CD4-positive, alpha-beta T cell treated with Interleukin-17A for 1 hour (primary cell): ENCODE data around the gene CAMTA1.
"Not testable (repeated sequence)": the region's sequence is repeated elsewhere in the genome, so short reads cannot be mapped to it uniquely, and the experiment has no call there.

ENCODE experiments used
- DNase-seq: peaks from one replicate; pipeline ENCODE4 v3.0.0-alpha.2; 2020

Gene CAMTA1

GRCh38 chr1:7403265-7404045, 618.2 kb downstream of the CAMTA1 start:
- no peak for DNase-seq

DNA sequence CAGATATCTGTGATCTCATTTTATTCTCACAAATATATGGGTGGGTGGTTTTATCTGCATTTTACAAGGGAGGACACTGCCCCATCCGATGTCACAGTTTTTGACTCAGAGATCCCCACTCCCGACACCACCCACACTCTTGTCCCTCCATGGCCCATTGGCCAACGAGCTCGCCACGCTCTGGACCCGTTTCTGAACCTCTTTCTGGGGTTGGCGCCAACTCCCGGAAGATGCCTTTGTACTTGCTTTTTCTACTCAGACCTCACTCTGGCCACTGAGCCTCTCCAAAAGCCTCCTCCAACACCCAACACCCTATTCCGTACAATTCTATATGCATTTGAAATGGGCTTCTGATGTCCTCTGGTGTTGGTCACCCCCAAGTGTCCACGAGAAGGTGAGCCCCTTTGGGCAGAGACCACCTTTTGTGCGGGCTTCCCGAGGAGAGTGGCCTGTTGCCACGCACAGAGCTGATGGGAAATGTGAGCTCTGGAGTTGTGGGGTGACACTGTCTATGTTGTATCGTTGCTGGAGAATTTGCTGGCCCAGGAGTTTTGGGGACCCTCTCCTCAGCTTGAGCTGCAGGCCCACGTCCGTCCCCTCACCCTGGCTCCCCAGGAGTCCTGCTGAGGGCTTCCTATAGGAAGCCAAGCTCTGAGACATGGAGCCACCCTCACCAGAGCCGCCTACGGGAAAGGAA, 618.9 kb downstream of the CAMTA1 start:
- no peak for DNase-seq

GRCh38 chr1:7405844-7406500, 620.7 kb downstream of the CAMTA1 start:
- DNase-seq: no peak

DNA sequence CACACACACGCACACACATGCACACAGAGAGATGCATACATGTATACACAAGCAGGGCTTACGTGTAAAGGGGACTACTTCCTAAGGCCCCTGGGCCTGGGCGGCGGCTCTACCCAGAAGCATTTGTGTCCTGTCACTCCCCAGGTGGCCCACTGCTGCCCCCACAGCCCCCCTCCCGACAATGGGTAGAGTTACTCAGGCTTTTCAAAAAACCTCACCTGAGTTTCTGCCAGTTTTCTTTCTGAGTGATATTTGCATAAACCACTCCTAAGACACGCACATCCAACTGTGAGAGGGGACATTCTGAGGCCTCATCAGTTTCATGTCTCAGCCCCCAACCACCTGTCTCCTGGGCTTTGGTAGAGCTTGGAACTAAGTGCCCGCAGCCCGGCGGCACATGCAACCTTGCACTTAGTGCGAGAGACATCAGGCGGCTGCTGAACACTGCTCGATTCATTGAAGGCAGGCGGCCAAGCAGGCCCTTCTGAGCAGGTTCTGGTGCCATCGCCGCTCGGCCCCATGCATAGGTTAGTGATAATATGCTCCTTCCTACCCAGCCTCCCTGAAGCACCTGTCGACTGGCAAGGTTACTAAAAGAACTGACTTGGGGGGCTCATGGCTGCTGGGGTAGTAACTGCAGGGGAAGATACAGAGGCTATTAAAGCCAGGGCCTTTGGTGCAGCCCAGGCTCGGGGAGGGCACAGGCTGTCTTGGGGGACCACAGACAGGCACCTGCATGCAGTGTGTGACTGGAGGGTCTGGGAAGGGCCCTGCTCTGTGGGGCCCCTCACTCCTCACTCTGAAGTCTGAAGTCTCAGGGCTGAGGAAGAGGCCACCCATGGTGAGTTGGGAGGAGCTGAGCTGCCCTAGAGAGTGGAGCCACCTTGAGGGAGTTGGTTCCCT, 621.6 kb downstream of the CAMTA1 start:
- no peak for DNase-seq

DNA sequence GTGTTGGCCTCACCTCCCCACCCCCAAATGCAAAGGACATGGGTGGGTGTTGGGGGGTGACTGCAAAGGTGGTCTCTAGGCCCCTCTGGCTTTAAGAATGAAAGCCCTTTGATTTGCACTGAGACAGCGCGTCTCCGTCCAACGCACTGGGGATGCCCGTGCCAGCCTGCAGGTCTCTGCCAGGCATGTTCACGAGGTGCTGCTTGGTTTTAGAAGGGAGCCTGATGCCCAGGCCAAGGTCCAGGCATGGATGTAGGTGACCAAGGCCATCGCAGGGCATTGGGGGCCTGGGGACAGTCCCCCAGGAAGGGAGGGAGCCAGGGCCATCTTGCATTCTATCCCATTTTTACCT, 622.3 kb downstream of the CAMTA1 start:
- DNase-seq: no peak

- no peak for DNase-seq
Measured at GRCh38 chr1:7407980-7408770, 622.9 kb downstream of the CAMTA1 start.

DNA sequence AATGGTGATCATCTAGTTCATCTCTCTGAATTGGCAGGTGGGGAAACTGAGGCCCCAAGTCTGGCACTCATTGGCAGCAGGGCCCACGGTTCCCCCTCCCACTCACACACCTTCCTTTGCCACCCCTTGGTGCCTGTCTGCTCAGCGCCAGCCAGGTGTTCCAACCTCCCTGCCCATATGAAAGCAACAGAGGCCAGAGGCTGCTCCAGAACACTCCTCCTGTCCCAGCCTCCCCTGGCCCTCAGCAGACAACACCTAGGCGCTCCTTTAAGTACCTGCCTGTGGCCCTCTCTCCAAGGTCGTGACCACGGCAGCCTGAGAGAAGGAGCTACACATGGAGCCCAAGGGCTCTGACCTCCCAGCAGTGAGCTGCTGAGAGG, 623.5 kb downstream of the CAMTA1 start:
- DNase-seq: no peak

DNA sequence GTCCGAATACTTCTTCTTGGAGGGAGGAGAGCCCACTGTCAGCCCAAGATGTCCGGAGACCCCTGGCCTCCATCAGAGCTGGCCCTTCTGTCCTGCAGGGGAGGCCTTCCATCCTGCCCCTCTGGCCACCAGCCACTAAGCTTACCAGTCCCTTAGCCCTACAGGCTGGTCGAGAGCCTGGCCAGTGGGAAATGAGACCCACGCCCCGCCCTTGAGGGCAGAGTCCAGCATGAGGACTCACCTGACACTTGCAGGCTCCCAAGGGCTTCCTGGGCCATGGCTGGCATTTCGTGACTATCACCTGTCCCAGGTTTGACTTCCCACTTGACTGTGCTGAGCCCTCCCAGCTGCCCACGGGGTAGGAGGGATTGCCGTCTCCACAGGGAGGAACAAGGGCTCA, 624.0 kb downstream of the CAMTA1 start:
- DNase-seq: no peak

DNA sequence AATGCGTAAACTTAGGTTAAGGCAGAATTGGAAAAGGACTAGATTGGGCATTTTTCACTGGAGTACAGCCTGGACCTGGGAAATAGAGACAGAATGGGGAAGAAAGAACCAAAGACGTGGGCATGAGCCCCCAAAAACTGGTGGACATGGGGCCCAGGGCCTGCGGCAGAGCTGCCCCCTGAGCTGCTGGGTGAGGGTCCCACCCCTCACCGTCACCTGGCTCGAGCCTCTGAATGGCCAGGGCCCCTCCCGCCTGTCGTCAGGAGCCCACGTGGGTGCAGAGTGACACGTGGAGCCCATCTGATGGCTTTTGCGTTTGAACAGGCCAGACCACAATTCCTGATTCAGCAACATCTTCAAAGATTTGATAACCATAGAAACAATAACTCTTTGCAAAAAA, 624.9 kb downstream of the CAMTA1 start:
- DNase-seq: no peak

GRCh38 chr1:7417618-7418017, 632.4 kb downstream of the CAMTA1 start:
- DNase-seq: not testable (repeated sequence)

- no peak for DNase-seq
Measured at GRCh38 chr1:7418442-7419080, 633.3 kb downstream of the CAMTA1 start.

DNA sequence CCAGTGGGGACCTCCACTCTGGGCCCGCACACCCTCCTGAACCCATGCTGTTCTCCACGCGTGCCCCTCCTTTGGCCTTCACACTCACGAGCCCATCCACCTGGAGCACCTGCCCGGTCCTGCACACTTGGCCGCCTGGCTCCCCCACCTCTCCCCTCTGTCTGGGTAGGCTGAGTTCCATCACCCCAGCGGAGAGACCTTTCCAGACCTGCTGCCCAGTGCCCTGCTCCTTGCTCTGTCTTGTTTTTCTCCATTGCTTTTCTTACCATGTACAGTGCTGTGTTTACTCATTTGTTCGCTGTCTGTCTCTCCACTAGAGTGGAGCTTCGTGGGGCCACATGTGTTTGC, 634.8 kb downstream of the CAMTA1 start:
- no peak for DNase-seq

- DNase-seq: no peak
Measured at GRCh38 chr1:7420470-7421100, 635.3 kb downstream of the CAMTA1 start.

DNA sequence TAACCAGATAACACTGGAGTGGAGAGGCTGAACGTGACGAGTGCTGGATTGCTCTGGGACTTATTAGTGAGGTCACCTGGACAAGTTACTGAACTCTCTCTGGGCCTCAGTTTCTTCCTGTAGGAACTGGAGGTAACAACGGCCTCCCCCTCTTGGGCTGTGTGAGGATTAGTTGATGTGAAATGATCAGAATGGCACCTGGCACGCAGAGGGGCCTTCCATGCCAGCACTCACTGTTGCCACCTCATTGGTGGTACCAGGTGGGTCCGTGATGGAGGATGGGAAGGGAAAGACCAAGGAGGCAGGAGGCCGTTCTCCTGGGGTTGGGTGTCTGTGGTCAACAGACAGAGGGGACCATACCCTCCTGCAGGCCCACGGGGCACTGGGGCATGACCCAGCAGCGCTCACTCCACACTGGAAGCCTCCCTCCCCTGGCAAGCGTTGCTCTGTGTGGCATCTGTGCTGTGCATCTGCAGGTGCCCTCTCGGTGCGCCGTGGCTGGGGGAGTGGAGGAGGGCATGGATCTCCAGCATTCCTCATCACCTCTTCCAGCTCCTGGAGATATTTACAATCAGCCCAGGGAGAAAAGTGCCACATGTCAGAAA, 636.3 kb downstream of the CAMTA1 start:
- DNase-seq: no peak

- DNase-seq: no peak
Measured at GRCh38 chr1:7422081-7422480, 636.8 kb downstream of the CAMTA1 start.

GRCh38 chr1:7422561-7422960, 637.3 kb downstream of the CAMTA1 start:
- DNase-seq: no peak

- DNase-seq: no peak
Measured at GRCh38 chr1:7422966-7423365, 637.7 kb downstream of the CAMTA1 start.

DNA sequence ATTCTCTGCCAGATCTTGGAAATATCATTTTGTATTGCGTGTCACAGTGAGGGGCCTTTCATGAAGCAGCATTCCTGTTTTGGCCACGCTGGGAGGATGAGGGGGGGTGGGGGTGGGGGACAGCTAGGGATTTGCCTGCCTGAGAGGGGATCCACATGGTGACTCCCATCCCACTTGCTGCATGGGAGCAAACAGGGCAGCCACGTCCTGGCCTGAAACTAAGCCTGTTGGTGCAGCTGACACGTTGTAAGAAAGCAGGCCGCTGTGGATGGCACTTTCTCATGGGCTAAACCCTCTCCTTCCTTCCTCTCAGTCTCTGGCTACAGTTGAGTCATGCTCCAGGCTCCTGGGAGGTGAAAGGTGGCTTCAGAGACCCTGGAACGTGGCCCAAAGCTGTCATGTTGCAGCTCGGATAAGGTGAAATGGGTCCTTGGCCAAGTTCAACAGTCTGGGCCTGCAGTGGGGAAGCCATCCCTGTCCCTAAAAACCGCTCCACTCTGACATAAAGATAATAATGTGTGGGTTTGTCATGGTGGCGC, 639.2 kb downstream of the CAMTA1 start:
- no peak for DNase-seq

DNA sequence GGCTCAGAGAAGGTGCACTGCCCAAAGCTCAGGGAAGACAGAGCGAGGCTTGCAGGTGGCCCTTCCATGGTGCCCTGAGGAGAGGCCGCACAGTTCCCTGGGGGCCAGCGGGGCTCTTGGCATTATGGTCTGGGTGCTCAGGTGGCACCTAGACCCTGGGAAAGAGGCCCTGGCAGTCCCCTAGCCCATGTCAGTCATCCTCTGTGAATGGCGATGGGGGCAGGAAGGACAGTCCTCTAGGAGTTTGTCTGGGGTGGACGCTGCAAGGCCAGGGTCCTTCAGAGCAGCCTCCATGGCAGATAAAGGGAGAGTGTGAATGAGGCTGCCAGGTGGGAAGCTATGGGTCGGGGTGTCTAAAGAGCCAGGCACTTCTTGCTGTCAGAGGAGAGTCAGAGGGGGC, 640.0 kb downstream of the CAMTA1 start:
- no peak for DNase-seq

GRCh38 chr1:7425771-7426170, 640.5 kb downstream of the CAMTA1 start:
- DNase-seq: no peak
